AG04449 (cell line): Measurements from ENCODE around the gene MOB3A.
A peak's percentile ranks its signal among the peaks of the same experiment; 100 is the strongest.

Experiments used
- CTCF ChIA-PET: fragments of 350-600 bp; formaldehyde crosslinking; extraction: SDS; loops from one replicate; lab custom pipeline; 2021; ENCODE audit warnings: antibody characterized with exemption; lab: Yijun Ruan, JAX
- POLR2A ChIA-PET: fragments of 400-600, 350-600 bp; formaldehyde crosslinking; extraction: SDS; loops from one replicate; lab custom pipeline; 2020; ENCODE audit warnings: antibody characterized with exemption, inconsistent platforms; lab: Yijun Ruan, JAX
- DNase-seq: peaks from one replicate; pipeline ENCODE4 v3.0.0-alpha.2; 2010; ENCODE audit warnings: low read depth, low spot score
- H3K4me3 ChIP-seq: 2 replicates; pipeline ENCODE4 v1.5.1; 2011; ENCODE audit warnings: low read depth, mild to moderate bottlenecking, control low read depth, low read length
- TF ChIP-seq, protein P1 (sequence below): IDR thresholded peaks from one replicate; pipeline ENCODE4 v1.5.1; 2011; ENCODE audit warnings: mild to moderate bottlenecking, moderate library complexity, low read length, control low read depth, inconsistent platforms; ENCODE audit not compliant: insufficient read depth; ENCODE audit errors: missing control alignments

MOB3A gene

DNA sequence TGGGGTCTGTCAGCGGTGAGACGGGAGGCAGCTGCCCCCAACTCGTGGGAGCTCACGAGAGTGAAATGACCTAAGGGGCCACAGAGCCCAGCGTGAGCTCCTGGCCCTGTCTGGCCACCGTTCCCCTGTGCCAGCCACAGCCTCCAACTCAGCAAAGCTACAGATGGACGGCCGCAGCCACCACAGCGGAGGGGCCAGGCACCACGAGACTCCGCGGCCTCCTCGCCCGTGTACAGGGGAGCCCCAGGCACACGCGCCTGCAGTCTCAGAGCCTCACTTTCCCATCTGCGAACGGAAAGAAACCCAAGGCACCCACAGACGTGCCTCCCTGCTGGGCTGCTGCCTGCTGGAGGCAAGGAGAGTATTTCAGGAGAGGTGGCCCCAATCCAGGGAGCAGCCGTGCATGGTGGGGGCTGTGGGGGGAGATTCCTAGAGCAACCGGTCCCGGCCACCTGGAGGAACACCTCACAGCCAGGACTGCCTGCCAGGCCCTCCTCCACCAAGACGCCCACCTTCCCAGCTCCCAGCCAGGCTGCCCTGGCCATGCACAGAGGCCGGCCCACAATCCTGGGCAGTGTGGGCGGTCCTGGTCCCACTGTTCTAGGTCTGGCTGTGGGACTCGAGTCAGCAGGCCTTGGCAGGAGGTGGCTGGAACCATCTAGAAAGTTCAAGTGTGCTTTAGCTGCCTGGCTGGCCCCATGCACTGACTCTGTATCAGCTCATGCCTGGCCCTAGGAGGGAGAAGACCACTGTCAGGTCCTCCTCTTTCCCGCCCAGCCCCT is 47.0 kb downstream of the MOB3A start:
- CTCF ChIA-PET: interaction anchor here (0.9 to 2.3 kb wide), 5 partner anchors 16 to 43 kb away, joined by 3 to 16 read pairs (median 4); no protein-coding TSS in a partner anchor
- TF ChIP-seq, protein P1, sequence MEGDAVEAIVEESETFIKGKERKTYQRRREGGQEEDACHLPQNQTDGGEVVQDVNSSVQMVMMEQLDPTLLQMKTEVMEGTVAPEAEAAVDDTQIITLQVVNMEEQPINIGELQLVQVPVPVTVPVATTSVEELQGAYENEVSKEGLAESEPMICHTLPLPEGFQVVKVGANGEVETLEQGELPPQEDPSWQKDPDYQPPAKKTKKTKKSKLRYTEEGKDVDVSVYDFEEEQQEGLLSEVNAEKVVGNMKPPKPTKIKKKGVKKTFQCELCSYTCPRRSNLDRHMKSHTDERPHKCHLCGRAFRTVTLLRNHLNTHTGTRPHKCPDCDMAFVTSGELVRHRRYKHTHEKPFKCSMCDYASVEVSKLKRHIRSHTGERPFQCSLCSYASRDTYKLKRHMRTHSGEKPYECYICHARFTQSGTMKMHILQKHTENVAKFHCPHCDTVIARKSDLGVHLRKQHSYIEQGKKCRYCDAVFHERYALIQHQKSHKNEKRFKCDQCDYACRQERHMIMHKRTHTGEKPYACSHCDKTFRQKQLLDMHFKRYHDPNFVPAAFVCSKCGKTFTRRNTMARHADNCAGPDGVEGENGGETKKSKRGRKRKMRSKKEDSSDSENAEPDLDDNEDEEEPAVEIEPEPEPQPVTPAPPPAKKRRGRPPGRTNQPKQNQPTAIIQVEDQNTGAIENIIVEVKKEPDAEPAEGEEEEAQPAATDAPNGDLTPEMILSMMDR: no peak
- H3K4me3 ChIP-seq: peak overlapping the region; percentile 73
- POLR2A ChIA-PET: interaction anchor here (1.2 to 1.6 kb wide), 3 partner anchors 9 to 24 kb away, joined by 4 read pairs; no protein-coding TSS in a partner anchor
- no peak for DNase-seq

DNA sequence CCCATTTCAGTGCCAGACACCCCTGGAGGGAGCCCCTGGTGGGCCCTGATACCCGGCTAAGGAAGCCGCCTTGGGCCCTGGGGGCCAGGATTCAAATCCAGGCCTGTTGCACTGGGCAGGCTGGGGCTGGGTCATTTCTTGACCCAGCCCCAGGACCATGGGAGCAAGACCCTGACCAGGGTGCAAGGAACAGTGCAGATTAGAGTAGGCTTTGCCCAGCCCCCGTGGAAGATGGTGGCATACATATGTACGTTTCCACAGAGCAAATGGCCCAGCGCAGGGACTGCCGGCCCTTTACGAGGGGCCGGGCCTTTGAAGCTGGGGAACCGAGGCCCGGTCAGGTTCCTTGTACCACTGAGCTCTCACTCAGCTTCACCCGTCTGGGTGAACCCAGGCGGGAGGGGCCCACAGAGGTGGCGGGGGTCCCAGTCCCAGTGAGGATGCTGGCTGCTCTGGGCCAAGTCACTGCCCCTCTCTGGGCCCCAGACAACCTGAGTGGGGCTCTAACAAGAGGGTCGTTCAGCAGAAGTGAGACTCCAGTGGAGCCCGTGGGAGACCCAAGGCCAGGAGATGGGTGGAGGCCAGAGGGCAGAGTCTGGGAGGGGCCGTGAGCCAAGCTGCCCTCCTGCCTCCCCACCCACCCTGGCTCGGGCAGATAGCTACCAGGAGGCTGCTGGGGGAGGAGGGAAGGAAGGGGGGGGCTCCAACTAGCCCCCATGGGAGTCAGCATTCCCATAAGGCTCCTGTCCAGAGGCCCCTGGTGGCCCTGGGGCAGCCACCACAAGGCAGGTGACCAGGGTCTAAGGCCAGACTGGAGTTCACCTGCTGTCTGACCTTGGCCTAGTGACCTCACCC is 47.8 kb downstream of the MOB3A start:
- ChIA-PET POLR2A (interaction anchor here (1.2 to 1.6 kb wide), 3 partner anchors 8 to 23 kb away, joined by 4 read pairs; no protein-coding TSS in a partner anchor), CTCF (interaction anchor here (1.2 to 2.3 kb wide), 3 partner anchors 22 to 44 kb away, joined by 3 to 16 read pairs (median 5); no protein-coding TSS in a partner anchor)
- TF ChIP-seq, protein P1: no peak
- no peak overlapping the region for H3K4me3 ChIP-seq
- no peak for DNase-seq

DNA sequence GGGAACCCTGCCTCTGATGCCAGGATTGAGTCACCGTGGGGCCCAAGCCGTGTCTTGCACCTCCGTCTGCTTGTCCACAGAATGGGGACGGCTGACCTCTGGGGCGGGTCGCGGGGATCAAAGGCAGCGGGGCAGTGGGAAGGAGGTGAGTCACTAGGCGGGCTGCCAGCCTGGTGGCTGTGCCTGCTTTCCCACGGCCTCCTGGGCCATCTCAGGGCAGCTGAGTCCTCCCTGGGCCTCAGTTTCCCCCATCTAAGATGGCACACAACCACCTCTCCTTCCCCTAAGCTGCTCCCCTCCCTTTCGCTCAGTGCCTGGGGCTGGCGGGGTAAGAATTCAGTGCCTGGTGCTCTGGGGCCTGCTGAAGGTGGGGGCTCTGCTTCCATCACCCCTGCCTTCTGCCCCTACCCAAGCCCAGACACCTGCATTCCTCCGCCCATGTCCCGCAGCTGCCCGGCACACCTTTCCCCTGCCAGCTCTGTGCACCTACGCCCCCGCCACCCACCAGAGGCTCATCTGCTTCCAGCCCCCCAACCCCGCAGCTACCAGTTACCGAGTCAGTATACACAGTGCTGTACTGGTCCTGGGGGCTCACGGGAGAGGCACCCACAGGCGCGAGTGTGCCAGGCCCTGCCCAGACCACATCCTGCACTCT is 48.5 kb downstream of the MOB3A start:
- no peak for DNase-seq
- ChIA-PET CTCF (interaction anchor here (2.2 to 2.3 kb wide), 2 partner anchors 23 to 28 kb away, joined by 5 to 16 read pairs; no protein-coding TSS in a partner anchor), POLR2A (no interaction called here)
- H3K4me3 ChIP-seq: no peak overlapping the region
- TF ChIP-seq, protein P1: no peak

DNA sequence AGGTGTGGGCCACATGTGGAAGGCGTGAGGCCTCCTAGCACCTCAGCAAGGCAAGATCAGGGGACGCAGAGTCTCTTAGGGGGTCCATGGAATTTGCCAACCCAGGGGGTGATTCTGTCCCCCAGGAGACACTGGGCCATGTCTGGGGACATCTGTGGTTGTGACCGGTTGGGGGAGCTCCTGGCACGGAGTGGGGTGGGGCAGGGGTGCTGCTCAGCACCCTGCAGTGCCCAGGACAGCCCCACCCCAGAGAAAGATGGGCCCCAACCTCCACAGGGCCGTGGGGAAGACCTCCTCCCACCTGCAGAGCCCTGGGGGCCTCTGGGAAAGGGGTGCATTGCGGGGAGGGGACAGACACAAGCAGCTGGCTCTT is 49.1 kb downstream of the MOB3A start:
- DNase-seq: no peak
- ChIA-PET CTCF (interaction anchor here (2.2 to 2.3 kb wide), 2 partner anchors 23 to 28 kb away, joined by 5 to 16 read pairs; no protein-coding TSS in a partner anchor), POLR2A (no interaction called here)
- H3K4me3 ChIP-seq: no peak overlapping the region
- TF ChIP-seq, protein P1: no peak

DNA sequence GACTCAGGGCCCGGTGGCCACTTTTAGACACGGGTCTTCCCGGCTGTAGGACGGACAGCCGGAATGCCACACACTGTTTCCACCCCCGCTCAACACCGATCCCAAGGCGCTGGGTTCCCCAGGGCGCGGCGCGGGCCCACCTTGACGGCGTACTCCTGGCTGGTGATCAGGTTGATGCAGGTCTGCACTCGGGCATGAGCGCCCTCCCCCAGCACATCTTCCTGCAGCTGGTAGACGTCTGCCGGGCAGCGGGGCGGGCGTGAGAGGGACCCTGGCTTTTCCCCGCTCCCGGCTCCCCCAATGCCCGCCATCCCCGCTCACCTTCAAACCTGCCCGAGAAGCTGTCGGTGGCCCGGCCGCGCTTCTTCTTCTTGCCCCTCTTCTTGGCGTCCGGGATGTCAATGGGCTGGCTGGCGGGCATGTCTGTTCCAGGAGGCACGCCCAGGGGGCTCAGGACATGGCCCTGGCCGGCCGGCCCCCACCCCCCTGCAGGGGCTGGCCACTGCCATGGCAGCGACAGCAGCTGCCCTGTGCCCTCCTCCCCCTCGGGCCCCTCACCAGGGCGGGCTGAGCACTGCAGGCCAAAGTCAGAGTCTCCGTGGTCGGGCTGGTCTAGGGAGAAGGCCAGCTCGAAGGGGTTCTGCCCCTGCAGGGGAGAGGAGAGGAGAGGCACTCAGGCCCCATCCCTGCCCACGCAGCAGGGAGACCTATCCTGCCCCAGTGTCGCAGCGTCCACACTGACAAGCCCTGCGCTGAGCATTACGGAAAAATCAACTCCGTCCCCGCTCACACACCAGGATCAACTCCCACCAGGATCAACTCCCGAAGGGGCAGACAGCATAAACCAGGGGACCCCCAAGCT is 49.8 kb downstream of the MOB3A start:
- TF ChIP-seq, protein P1: no peak
- DNase-seq: no peak
- H3K4me3 ChIP-seq: no peak overlapping the region
- ChIA-PET POLR2A (no interaction called here), CTCF (interaction anchor here (1.3 to 2.2 kb wide), 2 partner anchors 24 to 27 kb away, joined by 3 to 5 read pairs; no protein-coding TSS in a partner anchor)
